Calu3 (cell line): ENCODE measurements around the gene FBXO5. TPM values are rescaled to one million over a fixed set of nuclear protein-coding genes. Genes with fewer than 3 reads are reported as not detected.

Source experiments
- Bru-seq: library from RNA; stranded (reverse); fragments of 400-500 nt; gene quantifications from one replicate; lab custom pipeline; 2021; lab: Mats Ljungman, UMichigan
- BruChase-seq, 2 experiments: library from RNA; stranded (reverse); fragments of 400-500 nt; gene quantifications; one replicate each; lab custom pipeline; 2021; lab: Mats Ljungman, UMichigan
- BruUV-seq: library from RNA; stranded (reverse); fragments of 400-500 nt; replicated peaks from 2 replicates; lab custom pipeline; 2021; lab: Mats Ljungman, UMichigan
- CTCF ChIA-PET: fragments of 300-600 bp; sonication (Branson Sonifier 250); formaldehyde crosslinking; loops from one replicate; lab custom pipeline; 2022; ENCODE audit warnings: antibody characterized with exemption; lab: Charles Lee
- DNase-seq: peaks from one replicate; pipeline ENCODE4 v3.0.0; 2022
- H3K27ac Mint-ChIP-seq: one replicate; pipeline ENCODE4 v1.8.0; 2022; ENCODE audit warnings: mixed read lengths; ENCODE audit not compliant: unreplicated experiment
- H3K27me3 Mint-ChIP-seq: one replicate; pipeline ENCODE4 v1.8.0; 2022; ENCODE audit warnings: mixed read lengths; ENCODE audit not compliant: unreplicated experiment
- H3K36me3 Mint-ChIP-seq: one replicate; pipeline ENCODE4 v1.8.0; 2022; ENCODE audit warnings: mild to moderate bottlenecking, moderate library complexity, mixed read lengths; ENCODE audit not compliant: insufficient read depth, unreplicated experiment
- H3K4me1 Mint-ChIP-seq: one replicate; pipeline ENCODE4 v1.8.0; 2022; ENCODE audit warnings: mild to moderate bottlenecking, low read depth, mixed read lengths; ENCODE audit not compliant: unreplicated experiment
- H3K4me3 Mint-ChIP-seq: one replicate; pipeline ENCODE4 v1.8.0; 2022; ENCODE audit warnings: mild to moderate bottlenecking, low read depth, moderate library complexity, mixed read lengths; ENCODE audit not compliant: unreplicated experiment
- H3K9me3 Mint-ChIP-seq: one replicate; pipeline ENCODE4 v1.8.0; 2022; ENCODE audit warnings: low read depth, mixed read lengths; ENCODE audit not compliant: unreplicated experiment
- intact Hi-C: fragments of 100-400 bp; cut with micrococcal nuclease; formaldehyde crosslinking; loops from one replicate; pipeline ENCODE4 v1.10.0; 2022; ENCODE audit not compliant: unreplicated experiment
- long read RNA-seq: library from polyadenylated mRNA; stranded (forward); transcript quantifications from one replicate; pipeline ENCODE4 v2.0.0, GENCODE V29; 2022
- total RNA-seq: library from RNA; stranded (reverse); gene quantifications from 2 replicates; pipeline ENCODE4 v1.2.3, GENCODE V29; 2022
- TF ChIP-seq, protein P1 (sequence below): fragments of 200-600 bp; IDR thresholded peaks from one replicate; pipeline ENCODE4 v1.8.0; 2022; ENCODE audit warnings: antibody characterized with exemption; ENCODE audit not compliant: unreplicated experiment

Gene FBXO5, protein sequence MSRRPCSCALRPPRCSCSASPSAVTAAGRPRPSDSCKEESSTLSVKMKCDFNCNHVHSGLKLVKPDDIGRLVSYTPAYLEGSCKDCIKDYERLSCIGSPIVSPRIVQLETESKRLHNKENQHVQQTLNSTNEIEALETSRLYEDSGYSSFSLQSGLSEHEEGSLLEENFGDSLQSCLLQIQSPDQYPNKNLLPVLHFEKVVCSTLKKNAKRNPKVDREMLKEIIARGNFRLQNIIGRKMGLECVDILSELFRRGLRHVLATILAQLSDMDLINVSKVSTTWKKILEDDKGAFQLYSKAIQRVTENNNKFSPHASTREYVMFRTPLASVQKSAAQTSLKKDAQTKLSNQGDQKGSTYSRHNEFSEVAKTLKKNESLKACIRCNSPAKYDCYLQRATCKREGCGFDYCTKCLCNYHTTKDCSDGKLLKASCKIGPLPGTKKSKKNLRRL
- total RNA-seq (17.6 and 21.1 TPM in 2 replicates), Bru-seq, nascent RNA (percentile 90 among the genes with signal in this experiment), BruChase-seq, experiment 1, labeled RNA remaining after a 6-hour chase (percentile 54 among the genes with signal in this experiment), BruChase-seq, experiment 2, labeled RNA remaining after a 2-hour chase (percentile 77 among the genes with signal in this experiment)
- long read RNA-seq, transcript FBXO5-201 (5 exons, 2,037 nt) = major isoform, 21 of 31 reads
- long read RNA-seq, transcript FBXO5-202 (5 exons, 2,221 nt) = minor isoform, 6 of 31 reads
- long read RNA-seq, partial matches to known transcripts = 2 of 31 reads
- long read RNA-seq, other reads (novel, unspliced or antisense) = 2 of 31 reads

DNA sequence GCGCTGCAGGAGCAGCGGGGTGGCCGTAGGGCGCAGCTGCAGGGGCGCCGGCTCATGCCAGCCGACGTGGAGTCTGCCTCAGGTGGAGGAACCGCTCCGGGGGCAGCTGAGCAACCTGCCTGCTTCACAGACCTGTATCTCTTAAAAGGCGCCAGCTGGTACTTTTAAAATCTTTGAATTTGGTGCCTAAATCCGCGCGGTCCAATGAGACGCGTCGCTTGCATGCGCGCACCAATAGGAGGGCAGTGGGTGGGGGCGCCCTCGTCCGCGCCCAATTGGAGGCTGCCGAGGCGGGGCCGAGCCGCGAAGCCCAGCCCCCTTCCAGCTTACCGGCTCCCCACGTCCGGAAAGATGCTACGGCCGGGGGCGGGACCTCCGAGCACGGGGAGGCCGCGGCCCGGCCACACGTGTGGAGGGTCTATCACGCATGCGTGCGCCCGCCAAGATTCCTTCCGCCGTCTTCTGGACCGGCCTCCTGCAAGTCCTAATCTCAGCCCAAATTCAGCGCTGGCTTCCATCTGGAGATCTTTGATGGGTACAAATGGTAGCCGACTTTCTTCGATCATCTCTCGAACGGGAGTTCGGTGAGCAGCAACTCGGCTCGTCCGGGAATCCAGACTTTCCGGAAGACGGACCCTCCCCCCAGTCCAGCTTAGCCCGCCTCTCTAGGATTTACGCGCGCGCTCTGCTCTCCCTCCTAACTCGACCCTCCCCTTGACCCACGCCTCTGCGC is at the start of gene FBXO5:
Gene FBXO5, minus strand, starts transcription at position 138 of the 733 bp plus-strand sequence. Its CDS starts 82 bp downstream, at position 56.
- BruUV-seq = no TSS peak
- Mint-ChIP-seq H3K9me3 (no peaks in the 10 kb centered on the region), H3K27me3 (no peaks in the 10 kb centered on the region), H3K36me3 (peaks cover 48% of the 10 kb centered on the region), H3K27ac (peak within 1 kb of the TSS; percentile 92), H3K4me1 (peaks cover 25% of the 10 kb centered on the region), H3K4me3 (peak within 1 kb of the TSS; percentile 91)
- peak; percentile 95 for DNase-seq
- CTCF ChIA-PET = interaction anchor here (0.6 to 0.8 kb wide), 2 partner anchors 29 to 886 kb away, joined by 3 read pairs; no protein-coding TSS in a partner anchor
- TF ChIP-seq, protein P1, sequence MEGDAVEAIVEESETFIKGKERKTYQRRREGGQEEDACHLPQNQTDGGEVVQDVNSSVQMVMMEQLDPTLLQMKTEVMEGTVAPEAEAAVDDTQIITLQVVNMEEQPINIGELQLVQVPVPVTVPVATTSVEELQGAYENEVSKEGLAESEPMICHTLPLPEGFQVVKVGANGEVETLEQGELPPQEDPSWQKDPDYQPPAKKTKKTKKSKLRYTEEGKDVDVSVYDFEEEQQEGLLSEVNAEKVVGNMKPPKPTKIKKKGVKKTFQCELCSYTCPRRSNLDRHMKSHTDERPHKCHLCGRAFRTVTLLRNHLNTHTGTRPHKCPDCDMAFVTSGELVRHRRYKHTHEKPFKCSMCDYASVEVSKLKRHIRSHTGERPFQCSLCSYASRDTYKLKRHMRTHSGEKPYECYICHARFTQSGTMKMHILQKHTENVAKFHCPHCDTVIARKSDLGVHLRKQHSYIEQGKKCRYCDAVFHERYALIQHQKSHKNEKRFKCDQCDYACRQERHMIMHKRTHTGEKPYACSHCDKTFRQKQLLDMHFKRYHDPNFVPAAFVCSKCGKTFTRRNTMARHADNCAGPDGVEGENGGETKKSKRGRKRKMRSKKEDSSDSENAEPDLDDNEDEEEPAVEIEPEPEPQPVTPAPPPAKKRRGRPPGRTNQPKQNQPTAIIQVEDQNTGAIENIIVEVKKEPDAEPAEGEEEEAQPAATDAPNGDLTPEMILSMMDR = no peak
- intact Hi-C loops = no loop called here

DNA sequence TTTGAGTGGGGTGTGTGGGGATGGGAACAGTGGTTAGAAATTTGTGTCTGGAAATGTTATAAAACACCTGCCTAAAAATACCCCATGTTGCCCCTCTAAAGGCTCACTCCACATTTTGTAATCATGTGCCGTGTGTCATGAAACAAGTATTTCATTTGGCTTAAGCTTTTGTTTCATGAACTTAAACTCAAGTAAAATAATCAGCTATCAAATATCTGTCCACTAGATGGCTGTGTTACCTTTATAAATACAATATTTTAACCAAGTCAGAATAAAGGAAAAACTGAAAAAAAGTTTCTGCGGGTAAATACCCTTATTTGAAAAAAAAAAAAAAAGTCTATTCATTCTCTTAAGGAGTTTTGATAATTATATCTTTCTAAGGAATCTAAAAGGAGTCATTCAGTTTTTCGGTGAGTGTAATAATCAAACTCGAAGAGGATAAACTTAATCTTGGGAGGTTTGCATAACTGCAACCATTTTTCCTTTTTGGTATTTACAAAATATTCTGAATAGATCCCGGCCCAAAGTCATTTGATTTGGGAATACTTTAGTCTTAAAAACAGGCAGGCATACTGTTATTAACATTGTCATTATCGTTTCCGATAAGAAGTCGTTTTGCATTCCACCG is 49.5 kb upstream of the FBXO5 start:
- H3K4me1 Mint-ChIP-seq = peaks cover 20% of the 10 kb centered on the region
- H3K9me3 Mint-ChIP-seq = no peaks in the 10 kb centered on the region
- no peak overlapping the region for H3K4me3 Mint-ChIP-seq
- no peak for DNase-seq
- CTCF ChIA-PET = interaction anchor here (0.6 to 1.9 kb wide), 7 partner anchors 10 to 945 kb away, joined by 3 to 10 read pairs (median 4); no protein-coding TSS in a partner anchor
- no TSS peak for BruUV-seq
- H3K27me3 Mint-ChIP-seq = no peaks in the 10 kb centered on the region
- intact Hi-C loops = loop anchor here (1.0 to 10.0 kb wide), 4 partner anchors 75 to 482 kb away; no protein-coding TSS in a partner anchor
- peak overlapping the region; percentile 4 for H3K27ac Mint-ChIP-seq
- no peaks in the 10 kb centered on the region for H3K36me3 Mint-ChIP-seq
- TF ChIP-seq, protein P1 = no peak

DNA sequence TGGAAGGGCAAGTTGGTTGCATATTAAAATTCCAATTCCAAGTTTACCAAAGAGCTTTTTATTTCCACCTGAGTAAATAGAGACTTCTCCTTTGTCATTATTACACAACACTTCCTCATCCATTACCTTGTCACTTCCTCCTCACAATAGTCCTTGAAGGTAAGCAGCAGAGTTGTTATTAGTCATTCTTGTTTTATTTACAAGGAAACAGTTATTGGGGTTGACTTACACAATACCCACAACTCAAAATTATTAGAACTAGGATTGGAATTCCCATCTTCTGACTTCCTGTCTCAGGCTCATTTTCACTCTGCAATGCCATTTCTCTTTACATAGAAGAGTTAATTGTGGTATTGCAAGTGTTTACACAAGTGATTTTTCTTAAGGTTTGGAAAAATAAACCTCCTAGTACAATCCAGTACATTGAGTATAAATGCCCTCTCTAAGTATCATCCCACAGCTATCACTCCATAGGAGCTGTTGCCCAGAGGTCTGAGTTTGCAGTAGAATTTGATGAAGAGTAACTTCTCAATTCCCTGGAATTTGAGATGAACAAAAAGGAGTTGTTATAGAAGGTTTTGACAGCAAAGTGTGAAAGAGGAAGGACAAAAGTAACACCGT is 48.6 kb upstream of the FBXO5 start:
- Mint-ChIP-seq H3K36me3 (no peaks in the 10 kb centered on the region), H3K4me1 (peaks cover 20% of the 10 kb centered on the region), H3K9me3 (no peaks in the 10 kb centered on the region), H3K4me3 (no peak overlapping the region), H3K27me3 (no peaks in the 10 kb centered on the region), H3K27ac (peak overlapping the region; percentile 4)
- BruUV-seq = no TSS peak
- TF ChIP-seq, protein P1 = no peak
- no peak for DNase-seq
- intact Hi-C loops = loop anchor here (5.0 to 10.0 kb wide), 3 partner anchors 76 to 483 kb away; no protein-coding TSS in a partner anchor
- CTCF ChIA-PET = interaction anchor here (1.8 to 1.9 kb wide), 2 partner anchors 13 to 281 kb away, joined by 4 to 10 read pairs; no protein-coding TSS in a partner anchor
